ENCODE measurements around the gene SPON1. TPM values are rescaled to one million over a fixed set of nuclear protein-coding genes. Genes with fewer than 3 reads are reported as not detected.

Gene SPON1
- total and polyA plus RNA-seq, 2 of the 8 experiments (the other 6 are each of a cell fraction or from before 2014, with no cell fraction given), result 1.5 to 5.4 TPM

- TF ChIP-seq SRF (IDR thresholded peaks at IDR 0.05; ENCODE audit: low read depth, low read length), result no peak
- no peak for TF ChIP-seq SUZ12 (IDR thresholded peaks at IDR 0.05; ENCODE audit: low read length)
- TF ChIP-seq JUN (IDR thresholded peaks at IDR 0.05; ENCODE audit: low read depth, low read length), result no peak
- no peak for TF ChIP-seq BRCA1 (IDR thresholded peaks at IDR 0.05; ENCODE audit: low read depth, low read length)
- TF ChIP-seq ATF2 (IDR thresholded peaks at IDR 0.05; ENCODE audit: low read length), result no peak
Observed at GRCh38 chr11:13997881-13998280, 35.4 kb downstream of the SPON1 start (continued).
